HG02623 (cell line): ENCODE data around the gene PBX1.

Source experiments
- ATAC-seq: cut with Tn5 transposase; IDR thresholded peaks from one replicate; pipeline ENCODE4 v1.9.1; 2021; ENCODE audit warnings: moderate library complexity; ENCODE audit not compliant: unreplicated experiment

The PBX1 gene

GRCh38 chr1:164716992-164717703 lies 158.2 kb downstream of the PBX1 start:
- ATAC-seq, result peak; percentile 70

DNA sequence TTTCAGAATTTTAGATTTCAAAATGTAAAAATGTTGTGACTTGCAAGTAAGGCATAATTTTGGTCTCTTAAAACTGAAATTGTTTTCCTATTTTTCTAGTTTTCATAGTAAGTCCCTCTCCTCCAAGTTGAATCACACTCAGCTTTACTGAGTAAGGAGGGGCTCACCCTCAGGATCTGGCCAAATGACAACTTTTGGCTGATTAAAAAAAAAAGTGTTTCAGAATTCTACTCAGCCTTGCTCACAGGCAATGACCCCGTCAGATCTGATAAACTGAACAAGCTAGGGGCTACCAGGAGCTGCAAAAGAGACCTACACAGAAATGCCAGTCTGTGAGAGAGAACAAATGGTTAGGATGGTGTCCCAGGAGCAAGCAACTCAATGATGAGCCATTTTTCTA lies 159.8 kb downstream of the PBX1 start:
- no peak for ATAC-seq

DNA sequence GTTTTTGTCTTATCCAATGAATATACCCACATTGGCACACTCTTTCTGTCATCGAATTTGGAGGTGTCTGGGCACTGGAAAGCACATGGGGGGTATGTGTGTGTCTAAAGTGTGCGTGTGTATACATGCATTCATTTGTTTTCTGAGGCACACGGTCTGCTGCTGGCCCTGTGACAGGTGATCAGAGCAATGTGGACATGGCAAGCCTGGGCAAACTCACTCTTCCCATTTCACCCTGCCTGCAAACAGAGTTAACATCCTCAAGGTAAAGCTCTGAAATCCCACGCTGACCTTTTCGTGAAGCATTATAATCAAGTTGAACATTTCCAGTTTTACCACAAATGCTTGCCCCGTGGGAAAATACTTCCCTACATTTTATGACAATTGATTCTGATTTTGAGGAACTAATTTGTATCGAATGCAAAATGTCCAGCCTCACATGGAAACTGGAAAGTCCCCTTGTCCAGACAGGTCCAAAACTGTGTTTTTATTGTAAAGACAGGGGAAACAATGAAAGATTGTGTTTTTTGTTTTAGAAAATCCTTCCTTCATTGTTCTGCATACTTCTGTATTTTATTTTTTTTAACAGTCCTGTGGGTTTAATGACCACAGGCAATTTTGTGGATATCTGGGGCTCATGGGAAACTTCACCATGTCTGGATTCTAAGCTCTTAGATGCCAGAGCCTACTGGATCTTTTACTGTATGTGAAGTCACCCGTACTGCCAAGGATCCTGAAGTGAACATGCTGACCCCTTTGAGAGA lies 160.9 kb downstream of the PBX1 start:
- ATAC-seq, result no peak

GRCh38 chr1:164720440-164721227 lies 161.7 kb downstream of the PBX1 start:
- ATAC-seq, result no peak

- no peak for ATAC-seq
Observed at GRCh38 chr1:164721228-164721496, 162.2 kb downstream of the PBX1 start.

GRCh38 chr1:164723296-164723798 lies 164.4 kb downstream of the PBX1 start:
- ATAC-seq, result no peak

DNA sequence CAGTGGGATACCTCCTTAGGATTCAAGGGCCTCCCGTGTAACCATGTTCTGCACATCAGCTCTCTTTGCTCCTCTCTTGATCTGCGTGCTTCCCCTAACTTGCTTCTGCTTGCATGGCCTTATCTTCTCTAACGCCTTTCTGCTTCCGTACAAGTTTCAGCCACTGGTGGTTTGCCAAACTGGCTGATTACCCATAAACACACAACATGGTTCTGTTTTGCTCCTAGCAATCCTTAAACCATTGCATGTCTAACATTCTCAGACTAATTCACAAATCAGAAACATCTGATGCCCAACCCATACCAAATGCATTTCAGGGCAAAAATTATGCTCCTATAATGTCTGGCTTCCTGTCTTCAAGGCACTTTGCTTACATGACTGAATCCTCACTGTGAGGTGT lies 166.4 kb downstream of the PBX1 start:
- no peak for ATAC-seq

DNA sequence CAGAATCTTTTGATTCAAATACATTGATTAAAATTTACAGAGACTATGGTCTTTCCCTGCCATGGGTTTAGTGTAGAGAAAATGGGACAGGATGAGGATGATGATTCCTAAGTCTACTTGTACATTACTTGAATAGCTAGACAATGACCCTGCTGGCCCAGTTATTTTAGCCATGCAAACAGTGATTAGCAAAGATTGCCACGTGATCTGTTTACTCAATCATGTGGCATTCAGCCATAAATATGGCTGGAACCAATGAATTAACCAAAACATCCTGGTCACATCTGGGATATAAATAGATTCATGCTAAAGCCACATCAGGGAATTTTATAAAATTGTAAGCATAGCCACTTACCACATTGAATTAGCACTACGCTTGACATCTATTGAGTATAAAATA lies 167.3 kb downstream of the PBX1 start:
- no peak for ATAC-seq

DNA sequence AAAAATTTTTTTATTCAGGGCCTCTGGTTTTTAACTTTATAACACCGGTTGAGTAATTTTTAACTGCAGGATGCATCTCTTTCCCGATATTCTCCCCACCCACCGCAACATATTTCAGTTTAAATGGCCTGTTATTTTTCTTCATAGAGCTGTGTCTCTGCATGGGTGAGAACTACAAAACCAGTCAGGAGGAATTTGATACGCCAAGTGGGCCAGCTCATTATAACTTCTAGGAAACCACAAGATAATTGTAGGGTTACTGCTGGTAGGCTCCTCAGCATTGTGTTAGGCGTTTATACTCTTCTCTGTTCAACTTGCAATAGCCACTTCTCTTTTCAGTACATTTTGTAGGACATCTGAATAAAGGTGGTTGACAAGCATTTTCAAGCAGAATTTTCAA lies 169.7 kb downstream of the PBX1 start:
- no peak for ATAC-seq

- no peak for ATAC-seq
Observed at GRCh38 chr1:164731161-164731876, 172.3 kb downstream of the PBX1 start.

GRCh38 chr1:164733070-164733469 lies 174.1 kb downstream of the PBX1 start:
- no peak for ATAC-seq

DNA sequence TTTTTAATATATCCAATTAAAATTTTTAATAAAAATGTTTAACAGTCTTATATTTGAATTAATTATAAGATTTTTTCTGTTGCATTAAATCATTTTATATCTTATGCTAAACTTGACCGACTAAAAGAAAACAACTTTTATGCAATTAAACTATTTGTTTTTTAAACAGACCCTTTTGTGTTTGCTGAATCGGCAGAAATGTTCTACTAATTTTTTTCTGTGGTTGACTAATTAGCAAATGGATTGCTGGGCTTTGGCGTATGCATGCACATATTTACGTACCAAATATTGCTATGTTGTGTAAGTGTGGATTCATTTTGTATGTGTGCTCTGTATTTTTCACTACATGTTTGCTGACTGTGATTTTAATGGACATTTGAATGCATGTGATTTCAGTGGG lies 174.8 kb downstream of the PBX1 start:
- no peak for ATAC-seq

- no peak for ATAC-seq
Observed at GRCh38 chr1:164735315-164736052, 176.5 kb downstream of the PBX1 start.

GRCh38 chr1:164736137-164736536 lies 177.2 kb downstream of the PBX1 start:
- no peak for ATAC-seq

- ATAC-seq, result no peak
Observed at GRCh38 chr1:164739189-164739588, 180.2 kb downstream of the PBX1 start.

GRCh38 chr1:164740000-164740526 lies 181.1 kb downstream of the PBX1 start:
- no peak for ATAC-seq

DNA sequence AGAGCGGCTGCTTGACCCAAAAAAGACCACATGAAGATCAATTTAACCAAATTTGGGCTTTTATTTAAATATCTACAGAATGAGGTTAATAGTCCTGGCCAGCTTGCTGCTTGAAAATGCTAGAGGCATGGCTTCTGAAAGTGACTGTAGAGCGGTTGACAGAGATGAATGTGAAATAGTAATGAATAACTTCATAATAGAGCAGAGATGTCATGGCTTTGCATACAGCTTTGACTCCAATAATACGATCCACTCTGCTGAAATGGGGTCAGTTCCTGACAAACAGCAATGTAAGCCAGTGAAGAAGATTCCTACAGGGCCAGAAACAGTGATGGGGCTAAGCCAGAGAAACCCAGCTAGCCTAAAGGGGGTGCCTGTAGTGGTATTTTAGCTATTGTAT lies 183.8 kb downstream of the PBX1 start:
- ATAC-seq, result no peak

- no peak for ATAC-seq
Observed at GRCh38 chr1:164743976-164744375, 185.0 kb downstream of the PBX1 start.

- ATAC-seq, result no peak
Observed at GRCh38 chr1:164745736-164746135, 186.8 kb downstream of the PBX1 start.

- ATAC-seq, result no peak
Observed at GRCh38 chr1:164746632-164747031, 187.6 kb downstream of the PBX1 start.
